GM23338 (cell line): ENCODE measurements around the gene UGT1A1.

Experiments used
- CREB1 ChIP-seq: fragments of 250-450 bp; sonication (Bioruptor Pico); IDR thresholded peaks from 2 replicates; pipeline ENCODE4 v1.5.0; 2020; ENCODE audit warnings: low read depth, mild to moderate bottlenecking, moderate library complexity
- EZH2 ChIP-seq: fragments of 200-600 bp; sonication (generic); IDR thresholded peaks from one replicate; pipeline ENCODE4 v1.8.0; 2017; ENCODE audit warnings: antibody characterized with exemption, mild to moderate bottlenecking, low read depth; ENCODE audit not compliant: unreplicated experiment
- EZH2phosphoT487 ChIP-seq: fragments of 200-600 bp; sonication (generic); IDR thresholded peaks from one replicate; pipeline ENCODE4 v1.8.1; 2018; ENCODE audit warnings: antibody characterized with exemption; ENCODE audit not compliant: unreplicated experiment
- JUNB ChIP-seq: IDR thresholded peaks from one replicate; pipeline ENCODE4 v1.6.1; 2016; ENCODE audit warnings: antibody characterized with exemption; ENCODE audit not compliant: unreplicated experiment
- POLR2AphosphoS5 ChIP-seq: IDR thresholded peaks from 2 replicates; pipeline ENCODE4 v1.6.1; 2016; ENCODE audit warnings: antibody characterized with exemption, low read depth
- STAT1 ChIP-seq: IDR thresholded peaks from one replicate; pipeline ENCODE4 v1.6.1; 2016; ENCODE audit warnings: antibody characterized with exemption; ENCODE audit not compliant: unreplicated experiment
- TF ChIP-seq, protein P1 (sequence below), 2 experiments: fragments of 200-600 bp in 1 of 2; sonication (generic) in 1 of 2; conservative IDR thresholded peaks; 2 replicates each; pipeline versions ENCODE4 v1.5.1 to v1.6.1; 2016 to 2017; ENCODE audit warnings: antibody characterized with exemption in 2 of 2, low read depth in 2 of 2, mild to moderate bottlenecking in 2 of 2, moderate library complexity in 1 of 2
- TF ChIP-seq, protein P2 (sequence below): IDR thresholded peaks from one replicate; pipeline ENCODE4 v1.6.1; 2018; ENCODE audit warnings: antibody characterized with exemption; ENCODE audit not compliant: unreplicated experiment

DNA sequence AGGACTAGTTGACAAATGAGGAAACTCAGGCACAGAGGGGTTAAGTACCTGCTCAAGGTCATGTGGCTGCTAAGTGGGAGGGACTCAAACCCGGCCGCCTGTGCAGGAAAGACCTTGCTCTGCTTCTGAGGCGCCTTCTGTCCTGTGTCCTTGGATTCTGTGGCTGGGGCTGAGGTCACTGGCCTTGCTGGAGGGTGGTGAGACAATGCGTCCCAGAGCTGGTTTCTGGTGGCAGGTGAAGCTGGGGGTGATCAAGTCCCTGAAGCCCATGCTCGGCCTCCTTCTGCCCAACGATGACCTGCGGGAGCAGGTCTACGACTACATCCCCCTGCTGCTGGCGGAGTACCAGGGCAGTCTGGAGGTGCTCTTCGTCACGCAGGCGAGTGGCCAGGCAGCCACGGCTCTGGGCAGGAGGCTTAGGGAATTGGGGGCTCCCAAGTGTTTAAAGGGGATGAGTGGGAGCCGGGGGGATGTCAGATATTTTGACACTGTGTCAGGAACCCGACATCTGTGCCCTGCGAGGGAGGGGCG lies 34.1 kb downstream of the UGT1A1 start:
- TF ChIP-seq, protein P1, sequence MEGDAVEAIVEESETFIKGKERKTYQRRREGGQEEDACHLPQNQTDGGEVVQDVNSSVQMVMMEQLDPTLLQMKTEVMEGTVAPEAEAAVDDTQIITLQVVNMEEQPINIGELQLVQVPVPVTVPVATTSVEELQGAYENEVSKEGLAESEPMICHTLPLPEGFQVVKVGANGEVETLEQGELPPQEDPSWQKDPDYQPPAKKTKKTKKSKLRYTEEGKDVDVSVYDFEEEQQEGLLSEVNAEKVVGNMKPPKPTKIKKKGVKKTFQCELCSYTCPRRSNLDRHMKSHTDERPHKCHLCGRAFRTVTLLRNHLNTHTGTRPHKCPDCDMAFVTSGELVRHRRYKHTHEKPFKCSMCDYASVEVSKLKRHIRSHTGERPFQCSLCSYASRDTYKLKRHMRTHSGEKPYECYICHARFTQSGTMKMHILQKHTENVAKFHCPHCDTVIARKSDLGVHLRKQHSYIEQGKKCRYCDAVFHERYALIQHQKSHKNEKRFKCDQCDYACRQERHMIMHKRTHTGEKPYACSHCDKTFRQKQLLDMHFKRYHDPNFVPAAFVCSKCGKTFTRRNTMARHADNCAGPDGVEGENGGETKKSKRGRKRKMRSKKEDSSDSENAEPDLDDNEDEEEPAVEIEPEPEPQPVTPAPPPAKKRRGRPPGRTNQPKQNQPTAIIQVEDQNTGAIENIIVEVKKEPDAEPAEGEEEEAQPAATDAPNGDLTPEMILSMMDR (conservative IDR thresholded peaks at IDR 0.05; ENCODE audit: low read depth in 2 of 2), result no peak
- TF ChIP-seq EZH2 (no peak), POLR2AphosphoS5 (no peak), STAT1 (no peak), JUNB (no peak), EZH2phosphoT487 (no peak), CREB1 (CRISPR knock-in tag) (no peak)
- TF ChIP-seq, protein P2, sequence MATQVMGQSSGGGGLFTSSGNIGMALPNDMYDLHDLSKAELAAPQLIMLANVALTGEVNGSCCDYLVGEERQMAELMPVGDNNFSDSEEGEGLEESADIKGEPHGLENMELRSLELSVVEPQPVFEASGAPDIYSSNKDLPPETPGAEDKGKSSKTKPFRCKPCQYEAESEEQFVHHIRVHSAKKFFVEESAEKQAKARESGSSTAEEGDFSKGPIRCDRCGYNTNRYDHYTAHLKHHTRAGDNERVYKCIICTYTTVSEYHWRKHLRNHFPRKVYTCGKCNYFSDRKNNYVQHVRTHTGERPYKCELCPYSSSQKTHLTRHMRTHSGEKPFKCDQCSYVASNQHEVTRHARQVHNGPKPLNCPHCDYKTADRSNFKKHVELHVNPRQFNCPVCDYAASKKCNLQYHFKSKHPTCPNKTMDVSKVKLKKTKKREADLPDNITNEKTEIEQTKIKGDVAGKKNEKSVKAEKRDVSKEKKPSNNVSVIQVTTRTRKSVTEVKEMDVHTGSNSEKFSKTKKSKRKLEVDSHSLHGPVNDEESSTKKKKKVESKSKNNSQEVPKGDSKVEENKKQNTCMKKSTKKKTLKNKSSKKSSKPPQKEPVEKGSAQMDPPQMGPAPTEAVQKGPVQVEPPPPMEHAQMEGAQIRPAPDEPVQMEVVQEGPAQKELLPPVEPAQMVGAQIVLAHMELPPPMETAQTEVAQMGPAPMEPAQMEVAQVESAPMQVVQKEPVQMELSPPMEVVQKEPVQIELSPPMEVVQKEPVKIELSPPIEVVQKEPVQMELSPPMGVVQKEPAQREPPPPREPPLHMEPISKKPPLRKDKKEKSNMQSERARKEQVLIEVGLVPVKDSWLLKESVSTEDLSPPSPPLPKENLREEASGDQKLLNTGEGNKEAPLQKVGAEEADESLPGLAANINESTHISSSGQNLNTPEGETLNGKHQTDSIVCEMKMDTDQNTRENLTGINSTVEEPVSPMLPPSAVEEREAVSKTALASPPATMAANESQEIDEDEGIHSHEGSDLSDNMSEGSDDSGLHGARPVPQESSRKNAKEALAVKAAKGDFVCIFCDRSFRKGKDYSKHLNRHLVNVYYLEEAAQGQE, result no peak
